GM19324 (cell line): ENCODE results near the gene YBX1.
"Not testable (repeated sequence)": the region's sequence is repeated elsewhere in the genome, so short reads cannot be mapped to it uniquely, and the experiment has no call there.

ENCODE experiments used
- ATAC-seq: cut with Tn5 transposase; IDR thresholded peaks from one replicate; pipeline ENCODE4 v1.9.1; 2021; ENCODE audit warnings: mild to moderate bottlenecking, moderate library complexity; ENCODE audit not compliant: unreplicated experiment, low FRiP score

Gene YBX1

GRCh38 chr1:42681741-42682483 lies at the start of gene YBX1:
TSS of gene YBX1 (plus strand) at chr1:42682418. CDS start at chr1:42682566, 148 bp downstream.
- peak; percentile 90 for ATAC-seq

- ATAC-seq = no peak
These were observed 43.1 kb upstream of the YBX1 start for GRCh38 chr1:42639116-42639515.

- no peak for ATAC-seq
These were observed 36.2 kb upstream of the YBX1 start for GRCh38 chr1:42646056-42646455.

DNA sequence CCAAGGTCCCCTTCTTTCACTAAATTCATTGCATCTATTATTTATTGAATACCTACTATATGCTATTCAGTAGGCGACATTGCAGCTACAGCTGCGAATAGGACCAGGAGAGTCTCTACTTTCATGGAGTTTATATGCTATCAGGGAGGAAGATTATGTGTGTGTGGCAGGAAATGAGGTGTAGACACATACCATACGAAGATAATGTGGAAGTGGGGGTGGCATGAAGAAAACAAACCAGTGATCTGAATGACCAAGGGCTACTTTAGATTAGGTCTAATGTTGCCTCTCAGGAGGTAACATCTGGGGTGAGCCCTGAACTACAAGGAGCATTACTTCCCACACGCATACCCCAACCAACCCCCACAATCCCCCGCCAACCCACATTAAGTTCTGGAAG lies 25.0 kb upstream of the YBX1 start:
- ATAC-seq = no peak

DNA sequence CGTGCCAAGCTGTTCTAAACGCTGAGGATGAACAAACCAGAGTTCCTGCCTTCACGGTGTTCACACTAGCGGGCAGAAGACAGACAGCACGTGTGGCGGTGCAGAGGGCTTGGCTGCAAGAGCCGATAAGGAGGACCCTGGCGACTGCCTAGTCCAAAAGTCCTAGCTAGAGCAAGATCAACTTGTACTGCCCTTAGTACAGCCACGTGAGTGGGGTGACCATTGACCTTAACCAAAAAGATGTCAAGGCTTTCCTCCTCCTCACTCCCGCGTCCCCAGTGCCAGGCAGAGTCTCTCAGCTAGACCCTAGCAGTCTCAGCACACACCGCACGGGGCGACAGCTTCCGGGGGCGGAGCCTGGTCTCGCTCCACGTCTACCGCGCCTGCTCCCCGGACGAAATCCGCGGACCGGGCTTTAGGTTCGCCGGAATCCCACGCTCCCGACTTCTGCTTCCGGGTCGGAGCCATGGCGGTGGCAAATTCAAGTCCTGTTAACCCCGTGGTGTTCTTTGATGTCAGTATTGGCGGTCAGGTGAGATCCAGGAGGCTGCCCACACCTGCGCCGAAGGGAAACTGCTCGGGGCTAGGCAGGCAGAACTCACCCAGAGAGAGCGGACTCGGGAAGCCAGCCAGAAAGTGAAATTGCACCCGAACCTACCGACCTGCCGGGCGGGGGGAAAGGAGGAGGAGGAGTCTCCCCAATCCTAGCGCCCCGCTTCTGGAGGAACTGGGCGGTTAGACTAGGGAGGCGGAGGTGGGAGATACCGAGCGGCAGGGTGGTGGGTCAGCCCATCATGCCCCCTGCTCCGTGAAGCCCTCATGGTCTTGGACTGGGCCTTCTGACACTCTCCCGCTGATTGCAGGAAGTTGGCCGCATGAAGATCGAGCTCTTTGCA lies 24.0 kb upstream of the YBX1 start, which contains the start of gene PPIH:
Gene PPIH, plus strand, starts transcription at position 443 of the 896 bp plus-strand sequence. Its CDS starts 24 bp downstream, at position 467.
- peak; percentile 97 for ATAC-seq

GRCh38 chr1:42658877-42659337 lies 23.3 kb upstream of the YBX1 start:
- peak; percentile 1 for ATAC-seq

DNA sequence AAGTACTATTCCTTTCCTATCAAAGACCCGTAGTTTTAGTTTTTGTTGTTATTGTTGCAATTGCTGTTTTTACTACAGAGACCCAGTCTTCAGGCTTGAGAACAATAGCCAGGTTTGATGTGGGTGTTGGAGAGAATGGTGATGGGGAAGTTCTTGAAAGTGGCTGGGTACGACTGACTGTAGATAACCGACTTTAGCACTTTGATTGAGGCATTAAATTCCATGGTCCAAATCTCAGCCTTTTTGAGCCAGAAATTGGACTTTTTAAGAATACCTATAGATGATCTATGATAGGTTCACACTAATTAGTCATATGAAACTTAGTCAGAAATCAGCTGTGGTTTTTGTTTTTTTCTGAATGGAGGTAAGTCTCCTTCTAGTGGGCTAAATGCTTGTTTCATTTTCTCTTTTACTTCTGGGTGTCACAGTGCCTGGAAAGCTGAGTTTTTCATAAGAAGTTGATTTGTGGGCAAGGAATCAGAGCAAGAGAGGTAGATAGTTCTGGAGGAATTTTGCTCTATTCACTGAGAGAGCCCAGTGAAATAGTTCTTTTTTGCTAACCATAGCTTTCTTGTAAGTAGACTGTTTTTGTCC lies 21.2 kb upstream of the YBX1 start:
- ATAC-seq = no peak

- ATAC-seq = no peak
These were observed 12.3 kb upstream of the YBX1 start for GRCh38 chr1:42669936-42670335.

GRCh38 chr1:42670425-42670824 lies 11.8 kb upstream of the YBX1 start:
- ATAC-seq = no peak

DNA sequence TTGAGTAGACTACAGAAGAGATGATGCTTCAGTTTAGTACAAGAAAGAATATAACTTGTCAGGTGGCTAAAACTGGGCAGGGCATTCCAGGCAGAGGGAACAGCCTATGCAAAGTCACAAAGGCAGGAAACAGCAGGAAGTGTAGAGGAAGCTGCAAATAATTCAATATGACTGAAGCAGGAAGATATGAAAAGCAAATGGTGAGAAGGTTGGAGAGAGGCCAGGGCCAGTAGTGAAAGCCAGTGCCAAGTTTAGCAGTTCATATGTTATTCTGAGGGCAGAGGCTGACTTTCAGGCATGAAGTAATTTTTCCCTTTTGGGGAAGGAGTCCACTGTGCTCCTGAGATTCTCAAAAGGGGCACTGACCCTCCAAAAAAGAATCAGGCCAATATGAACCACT lies 8.0 kb upstream of the YBX1 start:
- no peak for ATAC-seq

DNA sequence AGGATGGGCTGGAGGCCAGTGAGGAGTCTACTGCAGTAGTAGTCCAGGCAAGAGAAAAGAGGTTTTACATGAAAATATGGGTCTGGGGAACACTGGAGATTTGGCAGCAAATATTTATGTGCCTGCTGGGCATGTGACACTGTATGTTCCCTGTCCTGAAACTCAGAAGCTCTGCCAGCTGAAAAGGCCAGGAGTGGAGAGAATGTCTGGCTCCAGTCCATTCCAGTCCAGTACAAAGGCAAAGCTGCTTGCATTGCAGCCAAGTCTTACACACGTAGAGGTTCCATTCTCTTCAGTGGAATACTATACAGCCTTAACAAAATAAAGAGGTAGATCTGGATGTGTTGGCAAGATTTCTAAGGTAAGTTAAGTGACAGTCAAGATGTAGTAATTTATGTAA lies 7.5 kb upstream of the YBX1 start:
- no peak for ATAC-seq

GRCh38 chr1:42675467-42675866 lies 6.8 kb upstream of the YBX1 start:
- no peak for ATAC-seq

DNA sequence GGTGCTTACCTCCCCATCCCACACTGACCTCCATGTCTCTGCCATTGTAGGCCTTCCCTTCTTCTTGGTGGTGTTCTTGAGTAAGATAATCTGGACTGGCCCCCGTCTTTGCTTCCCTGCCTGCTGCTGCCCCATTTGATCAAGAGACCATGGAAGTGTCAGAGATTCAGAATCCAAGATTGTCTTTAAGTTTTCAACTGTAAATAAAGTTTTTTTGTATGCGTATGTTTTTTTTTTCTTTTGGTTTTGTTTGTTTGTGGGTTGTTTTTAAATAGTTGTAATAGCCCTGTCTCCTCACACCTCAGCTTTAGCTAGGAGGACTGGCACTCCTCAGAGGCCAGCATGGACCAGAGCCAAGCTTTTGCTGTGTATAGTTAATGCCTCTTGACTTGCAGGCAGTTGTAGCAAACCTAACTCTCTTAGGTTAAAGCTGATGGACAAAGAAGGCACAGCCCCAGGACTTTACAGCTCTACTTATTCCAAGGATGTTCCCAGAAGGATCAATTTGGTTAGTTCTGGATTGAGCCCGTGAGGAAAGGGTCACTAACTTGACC lies 5.6 kb upstream of the YBX1 start:
- no peak for ATAC-seq

DNA sequence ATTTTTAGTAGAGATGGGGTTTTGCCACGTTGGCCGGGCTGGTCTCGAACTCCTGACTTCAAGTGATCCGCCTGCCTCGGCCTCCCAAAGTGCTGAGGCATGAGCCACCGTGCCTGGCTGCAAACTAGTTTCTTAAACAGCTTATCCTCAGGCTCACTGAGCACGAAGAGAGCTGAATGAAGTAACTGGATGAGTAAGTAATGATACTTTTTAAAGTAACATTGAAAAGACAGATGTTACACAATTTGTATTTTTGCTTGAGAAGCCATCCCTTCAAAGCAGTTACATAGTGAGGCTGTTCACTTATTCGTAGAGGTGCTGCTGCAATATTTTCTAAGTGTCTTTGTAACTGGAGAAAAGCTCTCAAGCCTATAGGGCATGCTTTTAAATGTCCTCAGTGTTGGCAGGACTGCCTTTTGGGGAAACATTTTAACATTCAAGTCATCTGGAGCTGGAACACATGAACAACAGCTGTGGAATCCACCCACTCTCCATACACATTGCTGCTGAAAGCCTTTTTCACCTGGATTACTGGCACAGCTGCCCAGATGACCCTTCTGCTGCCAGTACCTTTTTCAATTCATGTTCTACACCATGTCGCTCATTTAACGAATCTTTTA lies 2.7 kb upstream of the YBX1 start:
- no peak for ATAC-seq

DNA sequence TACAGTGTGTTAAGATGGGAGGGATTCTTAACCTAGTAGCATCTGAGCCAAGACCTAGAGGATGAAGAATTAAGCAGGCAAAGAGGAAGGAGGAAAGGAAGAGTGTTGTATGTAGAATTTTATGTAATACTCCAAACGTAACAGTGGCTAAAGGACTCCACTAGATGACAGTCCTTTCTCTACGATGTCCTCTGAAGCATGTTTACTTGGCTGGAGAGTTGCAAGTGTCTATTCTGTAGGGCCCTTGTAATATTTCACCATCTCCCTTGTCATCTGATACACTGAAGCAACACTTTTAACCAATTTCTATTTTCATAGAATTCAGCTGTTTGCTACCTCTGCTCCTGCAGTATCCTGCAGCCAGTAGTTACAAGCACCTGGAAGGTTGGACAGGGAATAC lies 2.2 kb upstream of the YBX1 start:
- ATAC-seq = no peak

DNA sequence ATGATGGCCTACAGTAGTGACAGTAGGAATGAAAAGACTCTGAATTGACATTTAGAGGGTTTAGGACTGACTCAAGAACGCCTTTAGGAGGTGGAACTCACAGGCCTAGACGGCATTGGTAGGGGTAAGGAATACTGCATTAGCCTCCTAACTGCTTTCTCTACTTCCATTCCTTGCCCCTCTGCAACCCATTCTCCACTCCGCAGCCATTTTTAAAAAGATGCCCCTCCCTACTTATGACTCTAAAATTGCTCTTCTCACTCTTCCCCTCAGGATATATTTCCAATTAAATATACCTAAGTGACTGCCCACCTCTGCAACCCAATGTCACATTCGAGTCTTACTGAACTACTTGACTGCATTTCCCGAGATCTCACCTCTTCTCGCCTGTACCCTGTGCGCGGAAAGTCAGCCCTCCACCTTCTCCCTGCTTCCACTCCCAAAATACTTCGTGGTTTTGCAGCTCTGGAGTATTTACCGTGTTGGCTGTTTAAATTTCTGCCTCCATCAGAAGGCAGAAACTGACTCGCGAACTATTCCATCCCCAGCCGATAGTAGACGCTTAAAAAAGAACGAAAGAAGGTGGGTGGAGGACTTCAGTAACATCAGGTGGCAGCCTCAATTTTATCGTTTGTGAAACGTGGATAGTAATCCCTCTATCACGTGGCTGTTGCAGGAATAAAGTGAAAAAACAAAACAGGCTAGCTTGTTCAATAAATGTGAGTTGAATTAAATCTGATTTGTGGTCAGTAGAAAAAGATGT lies 1.1 kb upstream of the YBX1 start:
- no peak for ATAC-seq

- not testable (repeated sequence) for ATAC-seq
These were observed 193 bp downstream of the YBX1 start for GRCh38 chr1:42682484-42682738.

DNA sequence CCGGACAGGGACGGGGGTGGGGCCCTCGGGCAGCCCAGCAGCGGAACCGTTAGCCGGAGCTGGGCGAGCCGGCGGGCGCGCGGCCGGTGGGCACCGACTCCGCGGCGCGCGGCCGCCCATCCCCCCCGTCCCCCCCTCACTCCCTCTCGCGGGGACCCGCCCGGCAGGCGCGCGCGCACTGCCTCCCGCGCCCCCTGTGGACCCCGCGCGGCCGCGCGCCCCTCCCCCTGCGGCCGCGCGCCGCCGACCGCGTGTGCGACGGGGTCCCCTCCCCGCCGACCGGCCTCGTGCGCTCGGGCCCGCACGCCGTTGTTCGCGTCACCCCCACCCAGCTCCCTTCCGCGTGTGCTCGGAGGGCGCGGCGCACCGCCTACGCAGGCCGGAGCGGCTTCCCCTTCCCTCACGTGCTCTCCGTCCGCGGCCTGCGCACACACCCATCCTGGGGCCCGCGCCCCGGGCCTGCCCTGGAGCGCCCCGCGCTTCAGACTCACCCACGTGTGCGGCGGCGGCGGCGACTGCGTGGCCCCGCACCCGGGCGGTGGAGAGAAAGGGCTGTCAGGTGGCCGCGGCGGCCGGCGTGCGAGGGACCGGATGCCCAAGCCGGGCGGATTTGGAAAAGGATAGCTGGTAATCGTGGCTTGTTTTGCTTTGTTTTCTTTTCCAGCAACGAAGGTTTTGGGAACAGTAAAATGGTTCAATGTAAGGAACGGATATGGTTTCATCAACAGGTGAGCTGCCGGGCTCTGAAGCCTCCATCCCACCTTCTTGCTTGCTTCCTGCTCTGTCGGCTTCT lies 717 bp downstream of the YBX1 start:
- peak; percentile 40 for ATAC-seq

GRCh38 chr1:42684139-42684538 lies 1.9 kb downstream of the YBX1 start:
- no peak for ATAC-seq
